Stimulated activated naive CD8-positive, alpha-beta T cell treated with anti-CD3 and anti-CD28 coated beads, Interleukin-15, Interleukin-2, amounts not matched to agents 100 U/mL and 50 U/mL, for 24 hours (primary cell): Measurements from ENCODE around the gene CARD11.
"Not testable (repeated sequence)": the region's sequence is repeated elsewhere in the genome, so short reads cannot be mapped to it uniquely, and the experiment has no call there.

ENCODE experiments used
- ATAC-seq: fragments of 150-1000 bp; cut with Tn5 transposase; one replicate; pipeline ENCODE4 v1.10.0; 2021
- DNase-seq: peaks from one replicate; pipeline ENCODE4 v3.0.0; 2021

Gene CARD11

DNA sequence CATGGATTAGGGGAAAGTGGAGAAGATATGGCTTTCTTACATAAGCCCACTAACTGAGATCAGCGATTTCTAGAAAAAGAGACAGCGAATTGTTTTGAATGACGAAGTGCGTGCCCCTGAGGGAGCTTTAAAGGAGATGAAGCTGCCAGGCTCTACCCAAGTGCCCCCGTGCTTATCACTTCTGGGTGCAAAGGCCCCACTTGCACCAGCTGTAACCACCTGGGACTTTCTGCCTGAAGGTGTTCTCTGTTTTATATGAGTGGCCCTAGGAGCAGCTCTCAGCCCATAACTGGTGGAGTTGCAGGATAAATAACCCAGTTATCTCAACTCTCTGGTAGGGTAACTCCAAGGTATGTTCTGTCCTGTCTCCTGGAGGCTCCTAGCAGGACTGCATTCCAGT, 20.4 kb upstream of the CARD11 start:
- DNase-seq (peak; percentile 27), ATAC-seq (no peak)

DNA sequence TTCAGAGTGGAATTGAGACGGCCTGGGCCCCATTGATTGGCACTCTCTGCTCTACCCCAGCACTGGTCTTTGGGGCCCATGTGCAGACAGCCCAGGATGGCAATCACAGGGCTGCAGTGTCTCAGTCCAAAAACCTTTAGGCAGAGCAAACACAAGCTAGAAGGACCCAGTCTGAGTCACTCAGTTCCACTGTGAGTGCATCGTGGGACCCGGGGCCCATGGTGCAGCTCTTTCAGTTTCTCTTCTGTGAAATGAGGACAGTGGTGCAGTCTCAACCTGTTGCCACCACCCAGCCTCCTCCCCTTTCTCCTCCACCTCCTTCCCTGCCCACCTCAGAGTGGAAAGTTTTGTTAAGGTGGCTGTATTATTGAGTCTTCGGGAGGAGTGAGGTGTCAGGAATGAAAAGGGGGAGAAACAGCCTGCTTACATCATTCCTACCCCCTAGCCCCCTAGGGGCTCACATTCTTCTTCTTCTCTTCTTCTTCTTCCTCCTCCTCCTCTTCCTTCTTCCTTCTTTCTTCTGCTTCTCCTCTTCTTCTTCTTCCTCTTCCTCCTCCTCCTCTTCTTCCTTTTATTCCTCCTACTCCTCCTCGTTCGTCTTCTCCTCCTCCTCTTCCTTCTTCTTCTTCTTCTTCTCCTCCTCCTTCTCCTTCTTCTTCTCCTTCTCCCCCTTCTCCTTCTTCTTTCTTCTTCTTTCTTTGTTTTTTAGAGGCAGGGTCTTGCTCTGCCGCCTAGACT, 19.5 kb upstream of the CARD11 start:
- DNase-seq, result peak; percentile 81
- ATAC-seq, result peak; percentile 94

DNA sequence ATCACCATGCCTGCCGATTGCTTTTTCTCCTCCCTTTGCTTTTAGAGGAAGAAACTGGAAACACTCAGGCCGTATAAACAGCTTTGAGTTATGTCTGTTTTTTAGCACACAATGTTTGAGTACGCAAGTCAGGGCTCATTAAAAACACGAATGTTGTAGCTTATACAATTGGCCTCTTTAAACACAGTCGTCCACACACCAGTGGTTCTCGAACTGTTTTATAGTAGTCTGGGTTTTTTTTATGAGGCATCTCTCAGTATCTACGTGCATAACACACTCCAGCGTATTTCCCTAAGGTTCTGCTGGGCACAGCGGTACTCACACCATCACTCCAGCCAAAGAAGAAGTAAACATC, 13.4 kb upstream of the CARD11 start:
- no peak for ATAC-seq
- no peak for DNase-seq

DNA sequence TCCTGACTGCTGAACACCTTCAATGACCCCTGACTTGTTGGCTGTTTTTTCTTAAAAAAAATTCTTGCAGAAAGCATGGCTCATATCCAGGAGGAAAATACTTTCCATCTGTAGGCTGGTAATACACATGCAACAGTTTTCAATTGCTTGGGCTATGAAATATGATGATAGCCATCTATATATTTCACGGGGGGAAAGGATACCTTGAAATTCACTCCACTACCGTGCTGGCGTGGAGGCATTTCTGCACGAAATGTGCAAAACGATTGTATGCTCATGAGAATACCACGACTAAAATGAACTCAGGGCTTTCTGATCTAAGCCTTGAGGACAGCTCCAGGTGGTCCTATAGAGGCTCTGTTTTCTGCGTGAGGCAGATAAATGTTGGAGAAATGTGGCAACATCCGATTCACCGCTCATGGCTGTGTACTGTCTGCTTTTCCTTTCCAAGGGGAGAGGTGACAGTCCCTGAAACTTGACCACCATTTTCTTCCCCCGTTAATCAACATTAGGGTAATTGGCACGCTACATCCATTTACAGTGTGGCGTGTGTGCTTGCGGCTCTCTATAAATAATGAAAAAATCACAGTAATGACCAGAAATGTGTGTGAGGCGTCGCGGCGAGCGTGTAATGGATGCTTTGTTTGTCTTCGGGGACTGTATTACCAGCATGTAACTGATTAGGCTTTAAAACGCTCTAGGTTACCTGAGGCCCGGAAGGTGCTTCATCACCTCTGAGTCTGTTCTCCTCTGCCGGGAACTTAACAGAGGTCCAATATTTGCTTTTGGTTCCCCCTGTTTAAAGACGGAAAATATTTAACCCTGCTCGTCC, 12.8 kb upstream of the CARD11 start:
- no peak for ATAC-seq
- no peak for DNase-seq

DNA sequence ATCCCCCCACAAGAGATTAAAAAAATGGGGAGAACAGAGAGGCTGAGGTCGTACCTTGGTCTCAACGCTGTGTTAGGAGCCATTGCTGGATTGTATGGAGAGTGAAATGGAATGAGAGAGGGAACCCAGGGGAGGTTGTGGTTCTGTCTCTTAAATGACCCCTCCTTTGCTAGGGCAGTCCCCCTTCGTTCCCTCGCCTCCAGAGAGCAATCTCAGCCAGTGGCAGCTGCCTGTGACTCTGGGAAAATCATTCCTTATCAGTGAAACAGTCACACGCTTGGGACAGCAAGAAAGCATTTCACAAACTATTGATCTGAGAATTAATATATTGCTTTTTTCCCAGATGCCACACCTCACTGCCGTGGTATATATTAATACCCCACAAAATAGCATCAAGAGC, 12.0 kb upstream of the CARD11 start:
- DNase-seq (no peak), ATAC-seq (no peak)

DNA sequence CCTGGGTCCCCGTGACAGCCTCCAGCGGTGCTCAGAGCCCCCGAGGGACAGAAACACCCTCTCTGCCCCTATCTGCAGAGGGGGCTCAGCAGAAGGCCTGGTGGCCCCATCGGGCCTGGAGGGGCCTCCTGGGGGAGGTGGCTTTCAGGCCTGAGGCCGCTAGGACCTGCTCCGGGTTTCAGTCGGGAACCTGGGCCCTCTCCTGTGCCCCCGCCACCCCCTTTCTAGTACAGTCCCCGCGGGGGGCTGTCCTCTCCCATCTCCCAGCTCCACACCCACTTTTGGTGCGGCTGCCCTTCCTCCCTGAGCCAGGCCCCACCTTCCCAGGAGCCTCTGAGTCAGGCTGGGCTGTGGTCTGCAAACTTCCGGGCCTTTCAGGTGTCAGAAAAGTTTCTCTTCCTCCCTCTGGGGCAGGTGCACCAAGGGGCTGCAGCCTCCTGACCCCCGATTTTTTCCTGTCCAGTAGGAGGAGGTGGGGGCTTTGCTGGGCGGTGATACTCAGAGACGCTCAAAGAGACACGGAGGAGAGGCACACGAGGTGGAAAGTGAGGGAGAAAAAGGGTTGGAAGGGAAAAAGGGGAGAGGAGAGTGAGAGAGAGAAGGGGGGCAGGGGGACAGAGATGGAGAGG, 692 bp downstream of the CARD11 start:
- ATAC-seq (peak; percentile 82), DNase-seq (peak; percentile 82)

DNA sequence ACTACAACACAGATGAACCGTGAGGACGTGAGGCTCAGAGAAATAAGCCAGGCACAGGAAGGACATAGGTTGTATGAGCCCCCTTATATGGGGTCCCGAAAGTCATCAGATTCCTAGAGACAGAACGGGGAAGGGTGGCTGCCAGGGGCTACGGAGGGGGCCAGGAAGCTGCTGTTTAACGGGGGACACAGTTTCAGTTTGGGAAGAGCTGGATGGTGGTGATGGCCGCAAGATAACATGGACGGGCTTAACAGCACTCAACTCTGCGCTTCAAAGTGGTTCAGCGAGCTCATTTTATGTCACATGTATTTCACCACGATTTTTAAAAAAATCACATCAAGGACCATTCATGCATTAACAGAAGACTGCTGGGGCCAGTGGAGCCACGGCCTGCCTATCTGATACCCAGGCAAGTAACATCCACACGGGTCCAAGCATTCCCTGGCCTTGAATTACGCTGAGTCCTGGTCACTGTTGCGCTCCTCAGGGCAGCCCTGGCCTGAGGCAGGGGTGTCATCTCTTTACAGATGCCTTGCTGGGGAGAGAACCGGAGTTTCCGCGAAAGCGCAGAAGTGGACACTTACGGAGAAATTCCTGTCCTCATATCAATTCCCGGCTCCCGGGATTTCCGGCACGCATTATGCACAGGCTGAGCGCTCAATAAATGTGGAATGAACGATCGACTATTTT, 1.5 kb downstream of the CARD11 start:
- DNase-seq (no peak), ATAC-seq (no peak)

DNA sequence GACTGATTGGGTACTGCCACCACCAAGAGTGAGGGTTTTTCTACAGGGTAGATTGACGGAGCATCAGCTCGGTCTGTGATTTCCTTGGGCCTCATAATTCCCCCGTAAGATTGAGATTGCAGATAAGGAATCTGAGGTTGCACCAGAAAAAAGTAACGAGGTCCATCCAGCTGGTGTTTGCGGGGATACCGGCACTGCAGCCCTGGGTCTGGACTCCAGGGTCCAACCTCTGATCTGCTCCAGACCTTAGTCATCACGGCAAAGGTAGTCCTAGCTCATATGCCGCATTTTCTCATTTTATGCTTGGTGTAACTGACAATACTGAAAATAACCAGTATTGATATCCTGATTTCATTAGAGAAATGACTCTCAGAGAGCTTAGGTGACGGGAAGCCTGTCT, 3.9 kb downstream of the CARD11 start:
- ATAC-seq, result no peak

DNA sequence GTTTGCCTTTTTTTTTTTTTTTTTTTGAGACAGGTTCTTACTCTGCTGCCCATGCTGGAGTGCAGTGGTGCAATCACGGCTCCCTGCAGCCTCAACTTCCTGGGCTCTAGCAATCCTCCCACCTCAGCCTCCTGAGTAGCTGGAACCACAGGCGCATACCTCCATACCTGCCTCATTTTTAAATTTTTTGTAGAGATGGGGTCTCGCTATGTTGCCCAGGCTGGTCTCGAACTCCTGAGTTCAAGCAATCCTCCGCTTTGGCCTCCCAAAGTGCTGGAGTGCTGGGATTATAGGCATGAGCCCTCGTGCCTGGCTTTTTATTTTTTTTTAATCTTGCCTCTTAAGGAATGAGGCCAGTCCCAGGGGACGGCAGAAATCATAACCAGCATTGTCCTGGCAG, 5.7 kb downstream of the CARD11 start:
- ATAC-seq, DNase-seq: not testable (repeated sequence)

More for the DNA sequence above, 3.9 kb downstream of the CARD11 start:
- DNase-seq, result no peak

DNA sequence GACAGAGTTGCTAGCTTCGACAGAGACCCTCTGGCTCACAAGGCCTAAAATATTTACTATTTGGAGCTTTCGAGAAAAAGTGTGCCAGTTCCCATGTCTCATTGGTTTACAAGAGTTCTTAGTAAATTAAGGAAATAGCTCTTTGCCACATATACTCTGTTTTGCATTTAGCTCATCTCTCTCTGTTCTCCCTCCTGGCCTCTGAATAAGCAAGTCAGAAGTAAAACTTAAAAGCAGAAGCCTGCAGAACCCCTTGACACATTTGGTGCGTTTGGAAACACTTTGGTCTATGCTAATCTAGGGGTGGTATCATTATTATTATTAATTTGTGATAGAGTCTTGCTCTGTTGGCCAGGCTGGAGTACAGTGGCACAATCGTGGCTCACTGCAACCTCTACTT, 6.4 kb downstream of the CARD11 start:
- ATAC-seq, result no peak
- no peak for DNase-seq

DNA sequence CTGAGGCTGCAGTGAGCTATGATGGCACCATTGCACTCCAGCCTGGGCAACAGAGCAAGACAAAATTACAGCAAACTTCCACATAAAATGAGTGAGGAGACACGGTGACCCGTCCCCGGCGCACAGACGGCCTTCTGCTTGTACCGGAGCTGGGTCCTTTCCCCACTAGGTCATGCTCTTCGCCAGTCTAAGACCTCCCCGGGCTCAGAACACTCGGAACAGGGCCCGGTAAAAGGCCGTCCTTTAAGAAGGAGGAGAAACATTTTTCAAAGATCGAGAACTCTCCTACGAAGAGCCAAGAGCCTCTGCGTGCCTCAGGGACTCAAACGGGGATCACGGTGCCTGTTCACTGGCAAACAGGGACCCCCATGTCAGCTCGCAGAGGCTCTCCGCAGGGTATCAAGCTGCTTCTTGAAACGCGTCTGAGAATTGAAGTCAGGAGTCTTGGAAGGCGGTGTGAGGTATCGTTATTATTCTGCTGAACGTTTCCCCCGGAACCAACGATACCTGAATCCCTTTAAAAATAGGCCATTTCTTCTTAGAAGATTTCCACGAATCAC, 9.0 kb downstream of the CARD11 start:
- no peak for DNase-seq
- ATAC-seq, result no peak

DNA sequence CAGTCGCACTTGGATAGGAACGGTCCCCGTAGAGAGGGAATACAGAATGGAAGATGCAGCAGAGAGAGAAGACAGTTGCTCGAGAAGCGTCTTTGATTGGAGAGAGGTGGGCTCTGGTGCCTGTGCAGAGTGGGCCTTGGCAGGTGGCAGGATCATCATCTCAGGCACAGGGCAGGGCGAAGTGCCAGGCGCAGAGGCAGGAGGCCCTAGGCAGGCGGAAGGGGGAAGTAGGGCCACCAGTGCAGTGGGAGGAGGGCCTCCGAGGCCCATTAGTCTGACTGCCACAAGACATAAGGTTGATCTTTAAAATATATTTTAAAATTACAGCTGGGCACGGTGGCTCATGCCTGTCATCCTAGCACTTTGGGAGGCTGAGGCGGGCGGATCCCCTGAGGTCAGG, 10.1 kb downstream of the CARD11 start:
- no peak for ATAC-seq
- no peak for DNase-seq

DNA sequence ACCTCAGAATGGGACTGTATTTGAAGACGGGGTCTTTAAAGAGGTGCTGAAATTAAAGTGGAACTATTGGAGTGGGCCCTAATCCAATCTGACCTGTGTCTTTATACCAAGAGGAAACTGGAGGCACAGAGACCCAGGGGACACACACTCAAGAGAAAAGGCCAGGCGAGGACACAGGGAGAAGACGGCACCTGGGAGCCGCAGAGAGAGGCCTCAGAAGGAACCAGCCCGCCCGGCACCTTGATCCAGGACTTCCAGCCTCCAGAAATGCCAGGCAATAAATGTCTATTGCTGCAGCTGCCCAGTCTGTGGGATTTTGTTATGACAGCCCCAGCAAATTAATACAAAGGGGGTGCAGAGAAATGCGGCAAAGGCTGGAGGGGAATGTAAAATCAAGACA, 10.5 kb downstream of the CARD11 start:
- DNase-seq (no peak), ATAC-seq (no peak)

DNA sequence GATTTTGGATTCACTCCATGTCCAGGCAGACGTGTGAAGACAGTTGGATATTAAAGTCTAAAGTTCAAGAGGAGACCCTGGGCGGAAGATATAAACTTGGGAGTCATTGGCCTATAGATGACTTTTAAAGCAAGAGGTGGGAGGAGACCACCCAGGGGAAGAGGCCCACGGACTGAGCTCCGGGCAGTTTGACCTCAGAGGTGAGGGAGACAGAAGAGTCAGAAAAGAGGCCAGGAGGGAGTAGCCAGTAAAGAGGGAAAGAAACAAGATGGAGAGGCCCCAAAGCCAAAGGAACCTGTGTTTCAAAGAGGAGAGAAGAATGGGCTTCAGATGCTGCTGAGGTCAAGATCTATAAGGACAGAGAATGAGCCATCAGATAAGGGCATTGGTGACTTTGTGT, 11.4 kb downstream of the CARD11 start:
- ATAC-seq (no peak), DNase-seq (no peak)

DNA sequence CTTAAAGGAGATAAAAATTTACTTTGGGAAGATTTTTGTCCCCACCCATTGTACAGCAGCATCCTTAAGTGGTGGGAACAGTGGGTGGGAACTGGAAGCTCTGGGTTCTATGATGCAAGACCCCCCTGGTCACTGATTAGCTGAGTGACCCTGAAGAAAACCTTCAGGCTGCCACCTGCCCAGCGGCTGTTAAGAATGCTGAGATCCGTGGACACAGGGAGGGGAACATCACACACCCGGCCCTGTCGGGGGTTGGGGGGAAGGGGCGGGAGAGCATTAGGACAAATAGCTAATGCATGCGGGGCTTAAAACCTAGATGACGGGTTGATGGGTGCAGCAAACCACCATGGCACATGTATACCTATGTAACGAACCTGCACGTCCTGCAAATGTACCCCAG, 14.5 kb downstream of the CARD11 start:
- no peak for ATAC-seq
- no peak for DNase-seq

DNA sequence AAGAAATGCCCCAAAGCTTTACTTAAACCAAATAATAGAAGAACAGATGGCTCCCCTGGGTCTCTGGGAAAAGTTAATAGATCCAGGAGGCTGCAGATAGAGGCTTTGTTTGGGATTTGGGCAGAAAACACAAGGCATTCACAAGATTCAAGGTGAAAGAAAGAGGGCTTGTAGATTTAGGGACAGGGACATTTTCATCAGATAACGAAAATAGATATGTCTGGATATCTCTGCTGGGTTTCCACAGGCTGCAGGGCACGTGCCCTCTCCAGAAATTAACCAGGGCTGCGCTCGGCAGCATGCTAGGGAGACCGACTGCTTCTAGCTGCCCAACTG, 14.9 kb downstream of the CARD11 start:
- DNase-seq, result no peak
- no peak for ATAC-seq

DNA sequence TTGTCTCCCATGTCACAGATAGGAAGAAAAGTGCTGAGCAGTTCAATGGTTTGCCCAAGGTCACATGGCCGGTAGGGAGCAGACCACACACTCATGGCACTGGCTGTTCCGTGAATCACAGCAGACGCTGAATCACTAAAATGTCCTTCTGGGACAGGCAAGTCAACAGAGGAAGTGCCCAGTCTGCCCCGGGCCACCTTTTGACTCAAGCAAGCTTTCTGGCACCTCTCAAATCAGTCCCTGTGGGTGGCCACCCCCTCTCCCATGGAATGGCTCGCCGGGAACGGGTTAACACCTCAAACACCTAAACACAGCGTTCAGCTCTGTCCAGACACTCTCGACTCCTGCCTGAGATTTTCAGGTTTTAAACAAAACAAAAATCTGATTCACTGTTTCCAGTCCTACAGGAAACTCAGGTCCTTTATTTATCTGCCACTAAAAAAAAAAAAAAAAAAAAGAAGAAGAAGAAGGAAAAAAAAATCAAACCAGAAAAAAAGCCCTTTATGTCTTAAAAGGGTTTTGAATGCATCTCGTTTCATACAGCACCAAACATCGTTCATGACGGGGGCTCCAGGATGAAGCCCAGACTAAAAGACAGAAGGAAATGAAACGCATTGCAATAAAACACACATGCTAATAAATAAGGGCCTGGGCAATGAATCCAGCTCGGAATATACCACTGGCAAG, 15.5 kb downstream of the CARD11 start:
- ATAC-seq, result peak; percentile 86
- DNase-seq, result peak; percentile 65

DNA sequence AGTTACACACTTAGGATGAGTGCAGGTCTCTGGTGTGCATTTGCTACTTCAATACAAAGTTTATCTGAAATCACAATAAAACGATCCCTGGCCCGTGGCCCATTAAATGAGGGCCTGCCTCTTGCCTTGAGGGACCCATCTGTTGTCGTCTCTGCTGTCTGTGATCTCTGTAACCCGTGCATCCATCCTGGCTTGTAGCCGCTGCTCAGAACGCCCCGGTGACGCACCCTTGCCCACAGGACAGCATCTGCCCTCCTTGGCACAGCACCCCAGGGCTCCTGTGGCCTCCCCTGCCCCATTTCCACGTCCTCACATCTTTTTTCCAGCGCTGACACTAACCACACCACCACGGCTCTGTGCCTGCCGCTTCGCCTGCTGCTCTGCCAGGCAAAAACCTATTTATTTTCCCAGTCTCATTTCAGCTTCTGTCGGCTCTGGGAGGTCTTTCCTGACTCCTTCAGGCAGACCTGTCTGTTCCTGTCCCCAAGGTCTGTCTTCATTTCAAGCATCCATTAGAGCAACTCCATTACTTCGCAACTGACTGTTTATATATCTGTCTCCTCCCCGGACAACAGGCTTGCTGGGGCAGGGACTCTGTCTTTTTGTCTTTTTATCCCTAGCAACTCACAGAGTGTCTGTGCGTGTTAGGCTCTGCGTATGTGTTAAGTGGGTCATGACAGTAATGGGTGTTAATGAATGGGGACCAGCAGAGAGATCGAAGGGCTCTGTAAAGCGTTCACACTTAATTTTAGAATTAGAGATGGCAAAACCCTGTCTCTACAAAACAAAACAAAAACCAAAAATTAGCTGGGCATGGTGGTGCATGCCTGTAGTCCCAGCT, 16.4 kb downstream of the CARD11 start:
- no peak for DNase-seq

DNA sequence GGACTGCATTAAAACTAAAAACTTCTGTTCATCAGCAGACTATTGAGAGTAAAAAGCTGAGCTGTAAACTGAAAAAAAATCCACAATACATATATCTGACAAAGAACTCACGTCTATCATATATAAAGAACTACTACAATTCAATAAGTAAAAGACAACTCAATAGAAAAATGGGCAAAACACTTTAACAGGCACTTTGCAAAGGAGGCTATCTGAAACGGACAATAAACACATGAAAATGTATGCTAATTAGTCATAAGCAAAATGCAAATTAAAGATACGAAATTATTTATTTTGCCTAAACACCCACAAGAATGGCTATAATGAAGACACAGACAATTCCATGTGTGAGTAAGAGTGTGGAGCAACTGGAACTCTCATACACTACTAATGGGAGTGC, 18.1 kb downstream of the CARD11 start:
- DNase-seq (no peak), ATAC-seq (no peak)

More for the DNA sequence above, 16.4 kb downstream of the CARD11 start:
- no peak for ATAC-seq

DNA sequence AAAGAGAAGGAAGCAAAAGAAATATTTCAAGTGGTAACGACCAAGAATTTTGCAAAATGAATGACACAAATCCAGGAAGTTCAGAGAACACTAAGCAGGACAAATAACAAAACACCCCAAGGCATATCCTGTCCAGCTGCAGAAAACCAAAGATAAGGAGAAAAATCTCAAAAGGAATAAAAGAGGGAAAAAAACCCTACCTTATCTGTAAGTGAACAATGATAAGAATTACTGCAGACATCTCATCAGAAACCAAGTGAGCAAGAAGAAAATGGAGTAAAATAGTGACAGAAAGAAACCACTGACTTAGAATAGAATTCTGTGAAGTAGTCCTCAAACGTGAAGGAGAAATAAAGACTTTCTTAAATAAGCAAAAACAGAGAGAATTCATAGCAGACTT, 21.8 kb downstream of the CARD11 start:
- DNase-seq (no peak), ATAC-seq (no peak)

DNA sequence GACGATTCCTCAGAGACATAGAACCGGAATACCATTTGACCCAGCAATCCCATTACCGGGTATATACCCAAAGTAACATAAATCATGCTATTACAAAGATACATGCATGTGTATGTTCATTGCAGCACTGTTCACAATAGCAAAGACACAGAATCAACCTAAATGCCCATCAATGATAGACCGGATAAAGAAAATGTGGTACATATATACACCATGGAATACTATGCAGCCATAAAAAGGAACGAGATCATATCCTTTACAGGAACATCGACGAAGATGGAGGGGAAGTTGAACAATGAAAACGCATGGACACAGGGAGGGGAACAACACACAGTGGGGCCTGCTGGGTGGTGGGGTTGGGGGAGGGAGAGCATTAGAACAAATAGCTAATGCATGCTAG, 22.4 kb downstream of the CARD11 start:
- not testable (repeated sequence) for ATAC-seq, DNase-seq
